ENCODE data around the gene HOXD1. TPM values are rescaled to one million over a fixed set of nuclear protein-coding genes. Genes with fewer than 3 reads are reported as not detected.
A peak's percentile ranks its signal among the peaks of the same experiment; 100 is the strongest.

Gene HOXD1
- total RNA-seq (2021; ENCODE audit: unreplicated experiment): 0.18 TPM
- 0.55 TPM for polyA plus RNA-seq (2012; ENCODE audit: insufficient read length)
- Bru-seq, nascent RNA: percentile 22 among the genes with signal in this experiment
- BruChase-seq, experiment 1, labeled RNA remaining after a 2-hour chase: percentile 27 among the genes with signal in this experiment
- percentile 24 among the genes with signal in this experiment for BruChase-seq, experiment 2, labeled RNA remaining after a 6-hour chase
- long read RNA-seq, partial matches to known transcripts: 0 of 2 reads
- long read RNA-seq, other reads (novel, unspliced or antisense): 0 of 2 reads

DNA sequence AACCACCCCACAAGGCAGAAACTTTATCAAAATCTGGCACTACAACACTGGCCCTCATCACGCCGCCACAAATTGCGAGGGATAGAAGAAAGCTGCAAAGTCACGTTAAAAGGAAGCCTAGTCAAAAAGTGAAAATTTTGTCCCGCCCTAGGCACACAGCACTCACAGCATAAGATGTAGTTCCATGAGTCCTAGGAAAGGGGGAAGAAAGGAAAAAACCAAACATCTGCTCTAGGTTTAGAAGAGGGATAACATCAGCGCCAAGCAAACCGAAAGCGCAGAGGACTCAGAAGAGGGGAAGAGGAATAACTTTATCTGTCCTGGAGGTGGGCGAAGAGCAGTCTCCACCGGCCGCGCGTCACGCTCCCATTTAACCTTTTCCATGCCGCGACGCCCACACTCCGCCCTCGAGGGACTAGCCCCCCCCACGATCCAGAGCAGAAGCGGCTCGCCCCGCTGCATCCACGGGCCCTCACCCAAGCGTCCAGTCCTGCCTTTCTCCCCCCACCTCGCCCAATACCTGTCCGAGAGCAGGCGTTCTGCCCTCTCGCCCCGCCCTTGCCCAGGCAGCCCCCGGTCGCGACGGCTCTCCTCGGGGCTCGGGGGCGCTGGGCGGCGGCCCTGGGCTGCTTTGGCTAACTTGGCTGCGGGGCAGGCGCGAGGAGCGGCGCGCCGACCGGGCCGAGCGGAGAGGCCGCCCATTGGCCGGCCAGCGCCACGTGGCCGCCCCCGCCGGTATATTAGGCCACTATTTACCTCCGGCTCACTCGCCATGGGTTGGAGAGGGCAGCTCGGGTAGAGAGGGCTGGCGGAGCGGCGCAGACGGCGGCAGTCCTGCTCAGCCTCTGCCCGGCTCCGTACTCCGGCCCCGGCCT, at the start of gene HOXD1:
Gene HOXD1 (plus strand): TSS at position 770 of the 875 bp plus-strand sequence. CDS start 134 bp downstream, outside the sequence.
- peaks cover 5% of the 10 kb centered on the region; the same call in 1 of the 2 replicates for H3K27me3 ChIP-seq (ENCODE audit: control insufficient read depth, insufficient read depth, low read length)
- no peak for TF ChIP-seq POLR2AphosphoS5 (IDR thresholded peaks at IDR 0.05; ENCODE audit: low read depth, low read length)
- TF ChIP-seq SIN3A (IDR thresholded peaks at IDR 0.05; ENCODE audit: borderline replicate concordance, insufficient read depth, low read depth, low read length): no peak
- no peak for TF ChIP-seq TCF7L2 (IDR thresholded peaks at IDR 0.05; ENCODE audit: low read depth, low read length)
- TF ChIP-seq, protein P1, sequence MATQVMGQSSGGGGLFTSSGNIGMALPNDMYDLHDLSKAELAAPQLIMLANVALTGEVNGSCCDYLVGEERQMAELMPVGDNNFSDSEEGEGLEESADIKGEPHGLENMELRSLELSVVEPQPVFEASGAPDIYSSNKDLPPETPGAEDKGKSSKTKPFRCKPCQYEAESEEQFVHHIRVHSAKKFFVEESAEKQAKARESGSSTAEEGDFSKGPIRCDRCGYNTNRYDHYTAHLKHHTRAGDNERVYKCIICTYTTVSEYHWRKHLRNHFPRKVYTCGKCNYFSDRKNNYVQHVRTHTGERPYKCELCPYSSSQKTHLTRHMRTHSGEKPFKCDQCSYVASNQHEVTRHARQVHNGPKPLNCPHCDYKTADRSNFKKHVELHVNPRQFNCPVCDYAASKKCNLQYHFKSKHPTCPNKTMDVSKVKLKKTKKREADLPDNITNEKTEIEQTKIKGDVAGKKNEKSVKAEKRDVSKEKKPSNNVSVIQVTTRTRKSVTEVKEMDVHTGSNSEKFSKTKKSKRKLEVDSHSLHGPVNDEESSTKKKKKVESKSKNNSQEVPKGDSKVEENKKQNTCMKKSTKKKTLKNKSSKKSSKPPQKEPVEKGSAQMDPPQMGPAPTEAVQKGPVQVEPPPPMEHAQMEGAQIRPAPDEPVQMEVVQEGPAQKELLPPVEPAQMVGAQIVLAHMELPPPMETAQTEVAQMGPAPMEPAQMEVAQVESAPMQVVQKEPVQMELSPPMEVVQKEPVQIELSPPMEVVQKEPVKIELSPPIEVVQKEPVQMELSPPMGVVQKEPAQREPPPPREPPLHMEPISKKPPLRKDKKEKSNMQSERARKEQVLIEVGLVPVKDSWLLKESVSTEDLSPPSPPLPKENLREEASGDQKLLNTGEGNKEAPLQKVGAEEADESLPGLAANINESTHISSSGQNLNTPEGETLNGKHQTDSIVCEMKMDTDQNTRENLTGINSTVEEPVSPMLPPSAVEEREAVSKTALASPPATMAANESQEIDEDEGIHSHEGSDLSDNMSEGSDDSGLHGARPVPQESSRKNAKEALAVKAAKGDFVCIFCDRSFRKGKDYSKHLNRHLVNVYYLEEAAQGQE (IDR thresholded peaks at IDR 0.05; ENCODE audit: insufficient read depth in 1 of 2, low read depth in 2 of 2, low read length in 1 of 2): no peak
- TF ChIP-seq, protein P2, sequence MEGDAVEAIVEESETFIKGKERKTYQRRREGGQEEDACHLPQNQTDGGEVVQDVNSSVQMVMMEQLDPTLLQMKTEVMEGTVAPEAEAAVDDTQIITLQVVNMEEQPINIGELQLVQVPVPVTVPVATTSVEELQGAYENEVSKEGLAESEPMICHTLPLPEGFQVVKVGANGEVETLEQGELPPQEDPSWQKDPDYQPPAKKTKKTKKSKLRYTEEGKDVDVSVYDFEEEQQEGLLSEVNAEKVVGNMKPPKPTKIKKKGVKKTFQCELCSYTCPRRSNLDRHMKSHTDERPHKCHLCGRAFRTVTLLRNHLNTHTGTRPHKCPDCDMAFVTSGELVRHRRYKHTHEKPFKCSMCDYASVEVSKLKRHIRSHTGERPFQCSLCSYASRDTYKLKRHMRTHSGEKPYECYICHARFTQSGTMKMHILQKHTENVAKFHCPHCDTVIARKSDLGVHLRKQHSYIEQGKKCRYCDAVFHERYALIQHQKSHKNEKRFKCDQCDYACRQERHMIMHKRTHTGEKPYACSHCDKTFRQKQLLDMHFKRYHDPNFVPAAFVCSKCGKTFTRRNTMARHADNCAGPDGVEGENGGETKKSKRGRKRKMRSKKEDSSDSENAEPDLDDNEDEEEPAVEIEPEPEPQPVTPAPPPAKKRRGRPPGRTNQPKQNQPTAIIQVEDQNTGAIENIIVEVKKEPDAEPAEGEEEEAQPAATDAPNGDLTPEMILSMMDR (IDR thresholded peaks at IDR 0.05): no peak
- DNase-seq (ENCODE audit: low read depth, low spot score) (no peak), ATAC-seq (peak; percentile 94)
- intact Hi-C loops (cut with micrococcal nuclease; ENCODE audit: unreplicated experiment): no loop called here
- BruUV-seq (replicated peaks): no TSS peak
- H3K27ac ChIP-seq (ENCODE audit: low read length): peak within 1 kb of the TSS; percentile 68
- H3K36me3 ChIP-seq (ENCODE audit: control insufficient read depth, insufficient read depth, low read length): no peaks in the 10 kb centered on the region
- in situ Hi-C loops (cut with HindIII; ENCODE audit: low pct_unique_long_range_greater_than_20kb, low sequenced_read_pairs): no loop called here
- POLR2A ChIA-PET: no interaction called here
- H3K4me3 ChIP-seq (ENCODE audit: low read depth in 2 of 2, low read length in 2 of 2): peak within 1 kb of the TSS; percentile 67 to 84
- no peaks in the 10 kb centered on the region for H3K4me1 ChIP-seq (ENCODE audit: control insufficient read depth, insufficient read depth, low read length)
- no peaks in the 10 kb centered on the region for H3K9me3 ChIP-seq (ENCODE audit: control insufficient read depth, insufficient read depth, low read depth, low read length)
- CTCF ChIA-PET: no interaction called here

DNA sequence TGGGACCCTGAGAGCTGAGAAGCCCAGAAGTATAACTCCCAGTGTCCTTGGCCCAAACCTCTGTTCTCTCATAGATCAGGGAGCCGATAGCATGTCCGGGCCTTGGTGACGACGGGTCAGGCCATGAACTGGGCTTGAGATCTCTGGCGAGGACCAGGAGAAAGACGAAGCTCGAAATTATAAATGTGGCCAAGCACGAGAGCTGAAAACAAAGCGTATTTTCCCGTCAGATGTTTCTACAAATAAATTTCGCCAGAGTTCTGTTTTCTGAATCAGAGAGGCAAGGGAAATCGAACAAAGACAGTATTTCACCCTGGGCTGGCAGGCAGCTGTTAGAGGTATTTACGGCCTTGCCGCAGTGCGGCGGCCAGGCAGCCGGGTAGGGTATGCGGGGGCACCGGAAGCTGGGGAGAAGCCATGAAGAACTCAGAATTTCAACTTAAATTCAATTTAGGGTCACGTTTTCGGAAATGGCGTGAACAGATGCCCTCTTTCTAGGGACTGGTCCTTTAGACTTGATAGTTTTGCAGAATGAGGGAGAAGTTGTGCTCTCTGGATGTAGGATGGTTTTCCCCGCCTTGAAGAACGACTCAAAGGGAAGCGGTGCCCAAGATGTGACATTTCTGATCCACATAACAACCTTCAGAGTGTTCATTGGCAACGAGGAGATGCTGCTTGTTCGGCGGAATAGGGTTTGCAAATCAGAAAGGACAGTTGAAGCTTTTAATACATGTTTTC, 49.4 kb upstream of the HOXD1 start:
- DNase-seq (ENCODE audit: low read depth, low spot score): no peak
- intact Hi-C loops (cut with micrococcal nuclease; ENCODE audit: unreplicated experiment): no loop called here

More for the DNA sequence above, 49.4 kb upstream of the HOXD1 start:
- no peaks in the 10 kb centered on the region for H3K36me3 ChIP-seq (ENCODE audit: control insufficient read depth, insufficient read depth, low read length)
- peaks cover 9% of the 10 kb centered on the region for H3K4me1 ChIP-seq (ENCODE audit: control insufficient read depth, insufficient read depth, low read length)
- ChIA-PET CTCF (interaction anchor here (0.5 to 2.5 kb wide), 8 partner anchors 12 to 513 kb away, joined by 3 to 37 read pairs (median 6); no protein-coding TSS in a partner anchor), POLR2A (no interaction called here)
- no peak for ATAC-seq
- H3K9me3 ChIP-seq (ENCODE audit: control insufficient read depth, insufficient read depth, low read depth, low read length): no peaks in the 10 kb centered on the region
- in situ Hi-C loops (cut with HindIII; ENCODE audit: low pct_unique_long_range_greater_than_20kb, low sequenced_read_pairs): no loop called here
- H3K27me3 ChIP-seq (ENCODE audit: control insufficient read depth, insufficient read depth, low read length): no peaks in the 10 kb centered on the region
- BruUV-seq (replicated peaks): no TSS peak
- H3K4me3 ChIP-seq (ENCODE audit: low read depth in 2 of 2, low read length in 2 of 2): peak overlapping the region; percentile 54 to 55
- H3K27ac ChIP-seq (ENCODE audit: low read length): peak overlapping the region; percentile 77
- TF ChIP-seq SIN3A (IDR thresholded peaks at IDR 0.05; ENCODE audit: borderline replicate concordance, insufficient read depth, low read depth, low read length) (no peak), POLR2AphosphoS5 (IDR thresholded peaks at IDR 0.05; ENCODE audit: low read depth, low read length) (no peak), TCF7L2 (IDR thresholded peaks at IDR 0.05; ENCODE audit: low read depth, low read length) (no peak)
- TF ChIP-seq, protein P1 (IDR thresholded peaks at IDR 0.05; ENCODE audit: insufficient read depth in 1 of 2, low read depth in 2 of 2, low read length in 1 of 2): no peak
- TF ChIP-seq, protein P2 (IDR thresholded peaks at IDR 0.05): no peak
